Omental fat pad (tissue), 4 donors: ENCODE data around the gene RAB11FIP3. TPM values are rescaled to one million over a fixed set of nuclear protein-coding genes. Genes with fewer than 3 reads are reported as not detected.

Experiments
- ATAC-seq: fragments of 150-250 bp; one replicate; pipeline ENCODE4 v1.9.1; 2016; ENCODE audit warnings: mild to moderate bottlenecking, moderate library complexity; ENCODE audit not compliant: low FRiP score
- DNase-seq: peaks from one replicate; pipeline ENCODE4 v3.0.0-alpha.2; 2019; ENCODE audit warnings: low spot score
- total RNA-seq, 4 donors: library from RNA; depleted of rRNA; stranded (reverse); fragments of >200 nt; gene quantifications; one replicate each; pipeline ENCODE4 v1.1.0, GENCODE V29; 2016
- TF ChIP-seq, protein P1 (sequence below), 3 donors: fragments of 450-650 bp; IDR thresholded peaks; one replicate each; pipeline ENCODE4 v1.5.1; 2016 to 2017; ENCODE audit warnings: antibody characterized with exemption in 3 of 3, mild to moderate bottlenecking in 3 of 3, moderate library complexity in 2 of 3

The RAB11FIP3 gene
- total RNA-seq, 4 donors from 2014 or later, result 24.9 to 52.2 (median 48.7) TPM

DNA sequence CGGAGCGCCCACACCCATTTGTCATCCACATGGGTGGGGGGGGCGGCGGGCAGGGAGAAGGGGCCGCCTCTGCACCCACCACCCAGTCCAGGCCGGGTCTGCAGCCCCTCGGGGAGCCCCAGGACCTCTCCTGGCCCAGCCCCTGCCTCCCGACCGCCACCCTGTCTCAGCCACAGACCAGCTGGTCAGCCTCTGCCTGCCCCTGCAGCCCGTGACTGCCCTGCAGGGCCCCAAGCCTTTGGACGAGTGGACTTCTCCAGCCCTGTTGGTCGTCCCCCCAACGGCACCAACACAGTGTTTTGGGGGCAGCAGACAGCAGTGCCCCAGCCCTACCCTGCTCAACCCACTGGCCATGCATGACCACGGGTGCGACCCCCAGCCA lies 136.0 kb downstream of the RAB11FIP3 start:
- DNase-seq (no peak), ATAC-seq (no peak)
- TF ChIP-seq, protein P1, sequence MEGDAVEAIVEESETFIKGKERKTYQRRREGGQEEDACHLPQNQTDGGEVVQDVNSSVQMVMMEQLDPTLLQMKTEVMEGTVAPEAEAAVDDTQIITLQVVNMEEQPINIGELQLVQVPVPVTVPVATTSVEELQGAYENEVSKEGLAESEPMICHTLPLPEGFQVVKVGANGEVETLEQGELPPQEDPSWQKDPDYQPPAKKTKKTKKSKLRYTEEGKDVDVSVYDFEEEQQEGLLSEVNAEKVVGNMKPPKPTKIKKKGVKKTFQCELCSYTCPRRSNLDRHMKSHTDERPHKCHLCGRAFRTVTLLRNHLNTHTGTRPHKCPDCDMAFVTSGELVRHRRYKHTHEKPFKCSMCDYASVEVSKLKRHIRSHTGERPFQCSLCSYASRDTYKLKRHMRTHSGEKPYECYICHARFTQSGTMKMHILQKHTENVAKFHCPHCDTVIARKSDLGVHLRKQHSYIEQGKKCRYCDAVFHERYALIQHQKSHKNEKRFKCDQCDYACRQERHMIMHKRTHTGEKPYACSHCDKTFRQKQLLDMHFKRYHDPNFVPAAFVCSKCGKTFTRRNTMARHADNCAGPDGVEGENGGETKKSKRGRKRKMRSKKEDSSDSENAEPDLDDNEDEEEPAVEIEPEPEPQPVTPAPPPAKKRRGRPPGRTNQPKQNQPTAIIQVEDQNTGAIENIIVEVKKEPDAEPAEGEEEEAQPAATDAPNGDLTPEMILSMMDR (IDR thresholded peaks at IDR 0.05), result no peak

GRCh38 chr16:561957-562938 lies 136.8 kb downstream of the RAB11FIP3 start:
- DNase-seq, result no peak
- TF ChIP-seq, protein P1 (IDR thresholded peaks at IDR 0.05), result no peak
- no peak for ATAC-seq

GRCh38 chr16:563072-563644 lies 137.7 kb downstream of the RAB11FIP3 start:
- ATAC-seq, result no peak
- no peak for DNase-seq
- TF ChIP-seq, protein P1 (IDR thresholded peaks at IDR 0.05), result no peak

GRCh38 chr16:564690-565418 lies 139.4 kb downstream of the RAB11FIP3 start:
- TF ChIP-seq, protein P1 (IDR thresholded peaks at IDR 0.05), result no peak
- no peak for ATAC-seq
- no peak for DNase-seq

GRCh38 chr16:565419-566330 lies 140.2 kb downstream of the RAB11FIP3 start:
- no peak for ATAC-seq
- TF ChIP-seq, protein P1 (IDR thresholded peaks at IDR 0.05), result no peak
- no peak for DNase-seq
